ENCODE results near the gene PCGF3.

Gene PCGF3

DNA sequence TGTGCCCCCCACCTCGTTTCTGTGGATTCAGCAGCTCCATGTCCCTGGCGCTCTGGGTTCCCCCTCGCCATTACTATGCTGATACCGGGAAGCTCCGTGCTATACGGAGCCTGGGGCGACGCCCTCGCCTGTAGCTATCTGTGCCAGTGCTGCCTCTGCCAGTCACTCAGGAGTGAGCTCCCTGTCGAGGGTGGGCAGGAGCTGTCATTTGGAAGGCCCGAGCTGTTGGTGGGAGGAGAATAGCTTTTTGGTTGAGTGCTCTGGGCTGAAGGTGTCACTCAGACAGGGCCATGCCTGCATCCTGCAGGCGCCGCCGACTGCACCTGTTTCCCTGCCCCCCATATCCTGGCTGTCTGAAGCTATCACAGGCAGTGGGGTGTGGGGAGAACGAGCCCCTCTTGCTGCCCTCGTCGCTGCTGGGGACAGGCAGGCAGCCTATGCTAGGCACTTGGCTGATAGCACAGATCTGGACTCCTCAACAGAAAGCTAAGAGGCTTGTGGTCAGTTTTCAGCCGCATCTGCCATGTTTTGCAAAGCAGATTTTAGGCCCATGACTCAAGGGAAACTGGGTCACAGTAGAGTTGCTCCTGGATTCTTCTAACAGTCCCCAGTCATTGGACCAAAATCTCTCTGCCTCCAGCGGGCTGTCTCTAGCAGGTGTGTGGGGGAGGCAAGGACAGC is 88.4 kb downstream of the PCGF3 start:
- H3K4me3 ChIP-seq (replicated peaks; ENCODE audit: low read depth, low read length), result no peak overlapping the region
- no peak for DNase-seq (ENCODE audit: low read depth)

DNA sequence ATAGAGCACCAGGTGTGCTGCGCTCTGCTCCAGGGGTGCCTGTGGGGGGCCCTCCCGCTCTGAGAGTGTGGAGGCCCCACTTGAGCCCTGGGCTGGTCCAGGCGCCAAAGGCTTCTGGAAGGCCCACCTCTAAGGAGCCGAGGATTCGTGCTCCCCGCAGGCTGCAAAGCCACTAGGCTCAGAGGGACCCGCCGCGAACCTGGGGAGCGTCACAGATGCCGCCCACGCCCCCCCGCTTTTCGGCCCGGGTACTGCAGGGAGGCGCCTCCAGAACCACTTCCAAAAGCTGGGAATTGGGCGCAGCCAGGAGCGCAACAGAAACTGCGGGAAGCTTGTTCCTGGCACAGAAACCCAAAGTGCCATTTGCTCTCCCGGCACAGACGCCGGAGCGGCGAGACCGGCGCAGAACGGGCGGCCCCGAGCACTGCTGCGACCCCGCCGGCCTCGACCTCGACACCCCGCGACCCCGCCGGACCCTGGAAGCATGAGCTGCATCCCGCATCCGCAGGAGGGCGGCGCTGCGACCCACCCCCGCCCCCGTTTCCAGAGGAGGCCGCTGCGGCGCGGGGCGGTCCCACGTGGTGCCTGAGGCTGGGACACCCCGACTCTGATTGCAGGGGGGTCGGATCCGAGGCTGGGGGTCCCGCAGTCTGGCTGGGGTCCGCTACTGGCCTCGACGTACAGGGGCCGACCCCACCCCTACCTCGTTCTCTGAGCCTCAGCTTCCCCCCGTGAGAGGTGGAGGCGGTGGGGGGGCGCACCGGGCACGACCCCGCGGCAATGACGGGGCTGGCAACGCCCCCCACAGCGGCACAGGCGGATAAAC is 89.5 kb downstream of the PCGF3 start:
- TF ChIP-seq, protein P1, sequence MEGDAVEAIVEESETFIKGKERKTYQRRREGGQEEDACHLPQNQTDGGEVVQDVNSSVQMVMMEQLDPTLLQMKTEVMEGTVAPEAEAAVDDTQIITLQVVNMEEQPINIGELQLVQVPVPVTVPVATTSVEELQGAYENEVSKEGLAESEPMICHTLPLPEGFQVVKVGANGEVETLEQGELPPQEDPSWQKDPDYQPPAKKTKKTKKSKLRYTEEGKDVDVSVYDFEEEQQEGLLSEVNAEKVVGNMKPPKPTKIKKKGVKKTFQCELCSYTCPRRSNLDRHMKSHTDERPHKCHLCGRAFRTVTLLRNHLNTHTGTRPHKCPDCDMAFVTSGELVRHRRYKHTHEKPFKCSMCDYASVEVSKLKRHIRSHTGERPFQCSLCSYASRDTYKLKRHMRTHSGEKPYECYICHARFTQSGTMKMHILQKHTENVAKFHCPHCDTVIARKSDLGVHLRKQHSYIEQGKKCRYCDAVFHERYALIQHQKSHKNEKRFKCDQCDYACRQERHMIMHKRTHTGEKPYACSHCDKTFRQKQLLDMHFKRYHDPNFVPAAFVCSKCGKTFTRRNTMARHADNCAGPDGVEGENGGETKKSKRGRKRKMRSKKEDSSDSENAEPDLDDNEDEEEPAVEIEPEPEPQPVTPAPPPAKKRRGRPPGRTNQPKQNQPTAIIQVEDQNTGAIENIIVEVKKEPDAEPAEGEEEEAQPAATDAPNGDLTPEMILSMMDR (IDR thresholded peaks at IDR 0.05; ENCODE audit: low read length, missing control alignments), result no peak
- no peak for DNase-seq (ENCODE audit: low read depth)
- no peak overlapping the region for H3K4me3 ChIP-seq (replicated peaks; ENCODE audit: low read depth, low read length)

More for the DNA sequence above, 88.4 kb downstream of the PCGF3 start:
- TF ChIP-seq, protein P1 (IDR thresholded peaks at IDR 0.05; ENCODE audit: low read length, missing control alignments), result no peak

DNA sequence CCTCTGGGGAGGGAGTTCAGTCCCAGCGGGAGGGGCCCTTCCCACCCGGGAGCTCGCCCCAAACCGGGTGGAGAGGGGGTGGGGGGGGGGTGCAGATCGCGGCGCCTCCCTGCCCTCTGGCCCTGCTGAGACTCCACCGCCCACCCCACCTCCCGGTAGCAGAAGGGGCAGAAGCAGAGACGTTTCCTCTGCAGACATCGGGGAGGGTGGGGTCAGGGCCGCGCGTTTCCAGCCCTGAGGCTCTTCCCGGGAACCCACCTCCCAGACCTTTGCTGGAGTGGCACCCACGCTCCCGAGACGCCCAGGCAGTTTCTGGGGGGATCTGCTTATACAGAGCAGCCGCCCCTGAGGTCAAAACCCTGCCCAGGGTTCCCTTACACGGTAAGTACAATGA is 90.1 kb downstream of the PCGF3 start:
- TF ChIP-seq, protein P1 (IDR thresholded peaks at IDR 0.05; ENCODE audit: low read length, missing control alignments), result no peak

DNA sequence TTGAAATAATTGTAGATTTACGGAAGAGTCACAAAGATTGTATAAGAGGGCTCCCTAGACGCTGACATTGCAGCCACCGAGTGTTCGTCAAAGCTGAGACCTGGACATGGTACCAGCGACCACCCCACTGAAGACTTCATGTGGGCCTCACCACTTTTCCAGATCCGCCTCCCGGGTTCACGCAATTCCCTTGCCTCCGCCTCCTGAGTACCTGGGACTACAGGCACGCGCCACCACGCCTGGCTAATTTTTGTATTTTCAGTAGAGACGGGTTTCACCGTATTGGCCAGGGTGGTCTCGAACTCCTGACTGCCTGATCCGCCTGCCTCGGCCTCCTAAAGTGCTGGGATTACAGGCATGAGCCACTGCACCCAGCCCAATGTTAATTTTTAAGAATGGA is 90.6 kb downstream of the PCGF3 start:
- no peak overlapping the region for H3K4me3 ChIP-seq (replicated peaks; ENCODE audit: low read depth, low read length)
- TF ChIP-seq, protein P1 (IDR thresholded peaks at IDR 0.05; ENCODE audit: low read length, missing control alignments), result no peak
- DNase-seq (ENCODE audit: low read depth), result no peak

More for the DNA sequence above, 90.1 kb downstream of the PCGF3 start:
- H3K4me3 ChIP-seq (replicated peaks; ENCODE audit: low read depth, low read length), result no peak overlapping the region
- DNase-seq (ENCODE audit: low read depth), result no peak

DNA sequence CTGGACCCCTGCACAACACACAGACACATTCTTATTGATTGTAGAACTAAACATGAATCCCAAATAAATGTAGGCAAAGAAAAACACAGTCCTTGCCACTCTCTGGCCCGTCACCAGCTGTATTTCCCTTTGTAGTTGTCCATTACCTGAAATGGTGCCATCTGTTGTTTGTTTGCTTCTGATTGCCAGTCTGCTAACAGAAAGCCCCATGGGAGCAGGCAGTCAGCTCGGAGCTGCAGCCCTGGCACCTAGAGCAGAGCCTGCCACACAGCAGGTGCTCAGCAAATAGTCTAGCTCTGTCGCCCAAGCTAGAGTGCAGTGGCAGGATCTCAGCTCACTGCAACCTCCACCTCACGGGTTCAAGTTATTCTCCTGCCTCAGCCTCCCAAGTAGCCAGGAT is 91.4 kb downstream of the PCGF3 start:
- no peak overlapping the region for H3K4me3 ChIP-seq (replicated peaks; ENCODE audit: low read depth, low read length)
- TF ChIP-seq, protein P1 (IDR thresholded peaks at IDR 0.05; ENCODE audit: low read length, missing control alignments), result no peak
- DNase-seq (ENCODE audit: low read depth), result no peak

DNA sequence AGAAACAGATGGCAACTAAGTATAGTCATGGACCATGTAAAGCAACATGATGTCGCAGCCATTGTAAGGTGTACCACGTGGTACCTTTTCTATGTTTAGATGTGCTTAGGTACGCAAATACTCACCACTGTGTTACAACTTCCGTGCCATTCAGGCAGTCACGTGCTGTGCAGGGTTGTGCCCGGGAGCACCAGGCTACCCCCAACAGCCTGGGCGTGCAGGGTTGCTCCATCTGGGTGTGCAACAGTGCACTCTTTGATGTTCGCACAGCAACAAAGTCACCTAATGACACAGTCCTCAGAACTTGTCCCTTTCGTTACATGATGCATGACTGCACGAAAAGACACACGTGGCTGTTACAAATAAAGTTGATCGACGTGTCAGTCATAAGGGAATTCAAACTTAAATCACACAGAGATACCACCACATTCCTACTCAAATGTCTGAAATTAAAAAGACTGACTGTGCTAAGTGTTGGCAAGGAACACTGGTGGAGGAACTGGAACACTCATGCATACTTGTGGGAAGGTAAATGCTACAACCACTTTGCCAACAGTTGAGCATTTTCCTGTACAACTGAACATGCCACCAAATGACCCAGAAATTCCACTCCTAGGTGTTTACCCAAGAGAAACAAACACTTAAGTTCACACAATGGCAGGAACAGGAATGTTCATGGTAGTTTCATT is 95.9 kb downstream of the PCGF3 start:
- TF ChIP-seq, protein P1 (IDR thresholded peaks at IDR 0.05; ENCODE audit: low read length, missing control alignments), result no peak
- no peak for DNase-seq (ENCODE audit: low read depth)
- H3K4me3 ChIP-seq (replicated peaks; ENCODE audit: low read depth, low read length), result no peak overlapping the region
